Left kidney (tissue), 2 donors: ENCODE data around the gene PPARG. TPM values are rescaled to one million over a fixed set of nuclear protein-coding genes. Genes with fewer than 3 reads are reported as not detected.
A peak's percentile ranks its signal among the peaks of the same experiment; 100 is the strongest.

Experiments
- DNase-seq: peaks from one replicate; pipeline ENCODE4 v3.0.0-alpha.2; 2013
- polyA plus RNA-seq: library from polyadenylated mRNA; unstranded; fragments of 120-200 nt; gene quantifications from one replicate; pipeline ENCODE4 v1.2.1, GENCODE V29; 2013; ENCODE audit not compliant: insufficient read length

Gene PPARG
- polyA plus RNA-seq, 1 donor = 28.5 TPM

DNA sequence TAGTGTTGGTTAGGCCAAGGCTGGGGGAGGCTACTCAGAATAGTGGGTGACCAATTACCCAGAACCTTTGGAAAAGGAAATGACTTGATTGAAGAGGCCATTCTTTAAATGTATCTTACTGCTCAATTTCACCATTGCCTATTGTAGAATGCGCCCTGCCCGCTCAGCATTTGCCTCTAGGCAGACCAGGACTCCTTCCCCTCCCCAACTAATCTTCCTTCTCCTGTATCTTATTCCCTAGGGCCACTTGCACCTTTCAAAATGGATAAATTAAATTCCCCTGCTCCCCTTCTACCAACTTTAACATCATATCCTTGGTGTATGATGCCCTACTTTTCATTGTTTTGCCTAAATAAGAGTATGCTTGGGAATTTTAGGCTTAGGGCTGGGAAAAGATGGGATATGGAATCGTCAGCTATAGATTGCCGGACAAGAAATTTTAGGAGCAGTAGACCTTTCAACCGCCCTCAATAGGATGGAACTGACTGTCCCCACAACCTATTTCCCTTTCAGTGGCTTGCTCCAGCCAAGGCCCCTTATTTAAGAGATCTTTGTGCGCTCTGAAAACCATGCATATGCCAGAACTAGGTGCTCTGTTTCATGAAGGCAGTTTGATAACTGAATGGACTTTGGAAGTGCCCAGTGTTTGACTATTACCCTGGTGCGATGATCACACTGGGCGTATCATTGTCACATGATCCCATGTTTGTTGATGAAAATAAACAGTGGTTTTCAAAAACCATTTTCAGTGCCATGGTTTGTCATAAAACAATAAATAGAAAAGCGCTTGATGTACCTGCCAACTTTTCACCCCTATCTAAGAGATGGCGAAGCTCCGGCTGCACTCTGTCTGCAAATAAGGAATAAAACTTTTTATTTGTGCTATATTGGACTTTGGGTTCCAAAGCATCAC is 121.1 kb downstream of the PPARG start:
- DNase-seq = no peak

DNA sequence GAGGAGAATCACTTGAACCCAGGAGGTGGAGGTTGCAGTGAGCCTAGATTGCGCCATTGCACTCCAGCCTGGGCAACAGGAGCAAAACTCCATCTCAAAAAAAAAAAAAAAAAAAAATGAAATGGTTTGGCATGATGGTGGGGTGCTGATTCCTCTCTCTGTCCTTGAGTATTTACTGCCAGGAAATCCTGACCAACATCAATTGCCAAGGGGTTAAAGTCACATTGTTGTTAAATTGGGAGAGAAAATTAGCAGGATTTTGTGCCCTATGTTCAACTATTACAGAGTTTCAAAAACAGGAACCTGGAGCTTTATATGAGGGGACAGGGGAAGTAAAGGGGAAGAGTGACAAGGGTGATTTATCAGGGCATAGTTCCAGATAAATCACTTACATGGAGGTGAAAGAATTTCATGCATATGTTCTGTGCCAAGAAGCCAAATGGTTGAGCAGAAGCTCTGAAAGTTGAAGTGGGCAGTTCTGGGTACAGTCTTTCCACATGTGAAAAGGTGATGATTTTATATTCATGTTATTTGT is 124.9 kb downstream of the PPARG start:
- DNase-seq = no peak

- no peak for DNase-seq
These were observed 126.3 kb downstream of the PPARG start for GRCh38 chr3:12415014-12415680.

GRCh38 chr3:12416731-12417130 is 127.9 kb downstream of the PPARG start:
- DNase-seq = no peak

- DNase-seq = no peak
These were observed 131.5 kb downstream of the PPARG start for GRCh38 chr3:12420393-12420792.

DNA sequence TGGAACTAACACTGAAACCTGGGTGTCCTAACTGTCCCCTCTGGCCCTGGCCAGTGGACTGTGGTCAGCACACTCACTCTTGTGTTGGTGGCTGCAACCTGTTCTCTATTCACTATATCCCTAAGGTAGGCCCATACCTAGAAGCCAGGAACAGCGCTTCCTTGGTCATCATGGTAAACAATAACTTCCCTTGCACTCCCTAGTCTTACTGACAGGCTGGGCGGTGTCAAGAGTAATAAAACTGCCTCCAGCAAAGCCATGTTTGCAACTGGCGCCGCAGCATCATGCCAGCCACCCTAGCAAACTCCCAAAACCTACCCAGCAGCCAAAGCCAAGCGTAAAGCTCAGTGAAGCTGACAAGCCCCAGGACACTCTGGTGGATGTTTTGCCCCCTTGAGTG is 132.3 kb downstream of the PPARG start:
- DNase-seq = no peak

DNA sequence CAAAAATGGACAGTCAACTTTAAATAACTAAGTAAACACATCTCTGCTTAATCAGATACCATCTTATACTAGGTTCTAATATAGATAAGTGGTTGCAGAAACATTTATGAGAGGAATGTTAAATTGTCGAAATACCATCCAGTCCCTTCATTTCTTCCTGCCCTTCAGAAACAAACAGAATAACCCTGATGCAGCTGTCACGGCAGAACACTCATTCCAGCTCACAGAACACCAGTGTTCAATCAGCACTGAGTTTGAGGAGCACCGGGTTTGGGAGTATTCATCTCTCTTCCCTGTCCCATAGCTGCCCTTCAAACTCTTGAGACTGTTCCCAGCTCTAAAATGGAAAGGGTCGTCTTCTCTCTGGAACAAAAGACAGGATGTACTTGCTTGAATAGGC is 134.3 kb downstream of the PPARG start:
- no peak for DNase-seq

- DNase-seq = no peak
These were observed 135.2 kb downstream of the PPARG start for GRCh38 chr3:12423918-12424630.

GRCh38 chr3:12424635-12425319 is 135.9 kb downstream of the PPARG start:
- DNase-seq = no peak

GRCh38 chr3:12425850-12426579 is 137.1 kb downstream of the PPARG start:
- peak; percentile 35 for DNase-seq

DNA sequence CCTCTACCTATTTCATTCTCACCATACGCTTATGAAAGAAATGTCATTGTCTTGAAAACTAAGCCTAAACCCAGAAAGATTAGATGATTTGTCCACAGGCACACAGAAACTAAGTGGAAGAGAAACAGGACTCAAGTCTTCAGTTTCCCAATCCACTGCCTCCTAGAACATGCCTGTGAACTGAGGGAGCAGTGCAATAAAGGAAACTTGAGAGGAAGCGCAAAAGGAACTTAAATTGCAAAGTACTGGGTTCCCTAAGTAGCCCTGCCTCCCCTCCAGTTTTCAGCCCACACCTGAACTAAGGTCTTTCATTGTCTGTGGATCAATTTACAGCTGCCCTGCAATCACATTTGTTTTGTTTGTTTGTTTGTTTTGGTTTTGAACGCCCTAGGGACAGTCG is 138.7 kb downstream of the PPARG start:
- no peak for DNase-seq

DNA sequence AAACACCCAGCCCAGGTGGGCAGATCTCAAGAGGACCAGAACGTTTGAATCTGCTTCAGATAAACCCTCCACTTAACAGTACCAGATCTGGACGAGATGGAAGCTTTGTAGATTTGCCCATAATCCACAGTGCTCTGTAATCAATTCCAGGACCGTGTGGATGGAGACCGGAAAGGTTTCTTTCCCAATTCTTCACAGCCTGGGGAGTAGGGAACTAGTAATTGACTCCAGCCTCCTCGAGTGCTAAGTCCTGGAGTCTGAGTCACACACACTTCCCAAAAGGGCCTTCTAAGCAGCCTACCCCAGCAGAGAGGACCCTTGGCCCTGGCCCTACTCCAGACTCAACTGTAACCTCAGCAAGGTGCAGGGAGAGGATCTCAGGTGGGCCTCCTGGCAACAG is 139.3 kb downstream of the PPARG start:
- DNase-seq = no peak

GRCh38 chr3:12430086-12430485 is 141.2 kb downstream of the PPARG start:
- DNase-seq = no peak

DNA sequence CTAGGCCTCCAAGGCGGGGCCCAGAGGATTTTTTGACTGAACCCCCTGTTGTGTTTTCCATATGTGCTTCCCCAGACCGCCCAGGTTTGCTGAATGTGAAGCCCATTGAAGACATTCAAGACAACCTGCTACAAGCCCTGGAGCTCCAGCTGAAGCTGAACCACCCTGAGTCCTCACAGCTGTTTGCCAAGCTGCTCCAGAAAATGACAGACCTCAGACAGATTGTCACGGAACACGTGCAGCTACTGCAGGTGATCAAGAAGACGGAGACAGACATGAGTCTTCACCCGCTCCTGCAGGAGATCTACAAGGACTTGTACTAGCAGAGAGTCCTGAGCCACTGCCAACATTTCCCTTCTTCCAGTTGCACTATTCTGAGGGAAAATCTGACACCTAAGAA is 145.0 kb downstream of the PPARG start:
- DNase-seq = no peak

DNA sequence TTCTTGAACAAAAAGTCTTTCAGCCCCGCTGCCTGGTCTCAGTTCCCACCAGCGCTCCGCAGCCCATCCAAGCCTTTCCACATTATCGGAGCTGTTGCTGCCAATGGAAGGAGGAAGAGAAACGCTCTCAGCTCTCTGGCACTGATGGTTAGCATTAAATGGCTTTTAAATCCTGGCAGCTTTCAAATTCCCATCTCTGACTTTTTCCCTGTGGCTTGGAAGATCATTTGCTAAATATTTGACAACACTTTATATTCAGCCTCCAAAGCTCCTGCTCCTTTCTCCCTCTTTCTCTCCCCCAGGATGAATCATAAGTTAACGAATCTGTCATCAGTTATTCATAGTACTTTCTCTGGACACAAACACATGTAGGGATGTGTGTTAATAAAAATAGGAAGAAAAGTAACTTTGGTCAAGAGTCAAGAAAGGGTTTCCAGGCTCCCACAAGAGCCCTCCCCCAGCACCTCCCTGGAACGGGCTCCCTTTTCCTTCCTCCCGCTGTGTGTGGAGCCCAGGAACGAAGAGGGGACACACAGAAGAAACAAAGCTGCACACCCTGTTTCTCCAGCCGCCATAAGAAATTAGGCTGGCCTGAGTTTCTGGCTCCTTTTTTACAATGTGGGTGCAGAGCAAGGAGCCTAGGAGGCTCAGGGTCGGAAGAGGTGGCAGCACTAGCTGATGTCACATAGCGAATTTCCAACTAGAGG is 147.8 kb downstream of the PPARG start:
- no peak for DNase-seq

- no peak for DNase-seq
These were observed 148.3 kb downstream of the PPARG start for GRCh38 chr3:12437221-12437605.

DNA sequence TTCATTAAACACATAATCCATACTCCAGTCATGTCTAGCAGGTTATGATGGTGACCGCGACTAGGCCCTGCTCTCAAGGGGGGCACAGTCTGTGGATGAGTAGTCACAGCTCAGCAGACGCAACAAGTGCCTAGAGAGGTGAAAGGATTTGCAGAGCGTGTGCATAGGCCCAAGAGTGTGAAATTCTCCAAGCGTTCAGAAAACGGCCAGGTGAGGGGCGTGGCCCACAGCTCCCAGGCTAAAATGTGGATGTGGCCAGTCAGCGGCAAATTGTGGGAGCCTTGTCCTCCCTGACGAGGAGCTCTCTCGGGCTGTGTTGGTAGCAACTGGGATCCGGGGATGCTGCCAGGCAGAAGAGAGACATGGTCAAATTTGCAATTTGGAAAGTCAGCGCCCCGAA is 149.0 kb downstream of the PPARG start:
- no peak for DNase-seq

- no peak for DNase-seq
These were observed 149.4 kb downstream of the PPARG start for GRCh38 chr3:12438318-12438717.

- DNase-seq = no peak
These were observed 150.5 kb downstream of the PPARG start for GRCh38 chr3:12439161-12439940.
